GM18508 (cell line): ENCODE measurements around the gene CREB5.

Source experiments
- ATAC-seq: cut with Tn5 transposase; IDR thresholded peaks from one replicate; pipeline ENCODE4 v1.9.1; 2021; ENCODE audit warnings: moderate number of reproducible peaks; ENCODE audit not compliant: insufficient read depth, unreplicated experiment

The CREB5 gene

GRCh38 chr7:28750981-28751380, 338.7 kb downstream of the CREB5 start:
- ATAC-seq = no peak

- no peak for ATAC-seq
Measured at GRCh38 chr7:28753613-28754012, 341.3 kb downstream of the CREB5 start.

- ATAC-seq = no peak
Measured at GRCh38 chr7:28754027-28754426, 341.7 kb downstream of the CREB5 start.

- no peak for ATAC-seq
Measured at GRCh38 chr7:28754447-28754846, 342.1 kb downstream of the CREB5 start.

GRCh38 chr7:28755255-28755654, 342.9 kb downstream of the CREB5 start:
- ATAC-seq = no peak

- no peak for ATAC-seq
Measured at GRCh38 chr7:28758186-28758585, 345.9 kb downstream of the CREB5 start.

- ATAC-seq = no peak
Measured at GRCh38 chr7:28759475-28759971, 347.2 kb downstream of the CREB5 start.

GRCh38 chr7:28761505-28761904, 349.2 kb downstream of the CREB5 start:
- ATAC-seq = no peak

- ATAC-seq = no peak
Measured at GRCh38 chr7:28762651-28763050, 350.3 kb downstream of the CREB5 start.

- ATAC-seq = no peak
Measured at GRCh38 chr7:28766359-28766758, 354.0 kb downstream of the CREB5 start.

- ATAC-seq = no peak
Measured at GRCh38 chr7:28767356-28767755, 355.0 kb downstream of the CREB5 start.

- ATAC-seq = no peak
Measured at GRCh38 chr7:28768577-28769147, 356.3 kb downstream of the CREB5 start.

GRCh38 chr7:28771906-28772622, 359.7 kb downstream of the CREB5 start:
- no peak for ATAC-seq

GRCh38 chr7:28773423-28774145, 361.3 kb downstream of the CREB5 start:
- no peak for ATAC-seq

- ATAC-seq = no peak
Measured at GRCh38 chr7:28774261-28774988, 362.1 kb downstream of the CREB5 start.

GRCh38 chr7:28776463-28777157, 364.3 kb downstream of the CREB5 start:
- no peak for ATAC-seq

GRCh38 chr7:28778786-28779185, 366.5 kb downstream of the CREB5 start:
- ATAC-seq = no peak

GRCh38 chr7:28779954-28780353, 367.6 kb downstream of the CREB5 start:
- no peak for ATAC-seq

- no peak for ATAC-seq
Measured at GRCh38 chr7:28782362-28782761, 370.0 kb downstream of the CREB5 start.
